GM18520 (cell line): ENCODE data around the gene TFF2.

Experiments used
- ATAC-seq: cut with Tn5 transposase; IDR thresholded peaks from one replicate; pipeline ENCODE4 v1.9.1; 2021; ENCODE audit not compliant: unreplicated experiment

Gene TFF2

GRCh38 chr21:42346866-42347600 lies 3.8 kb downstream of the TFF2 start:
- no peak for ATAC-seq

- no peak for ATAC-seq
Observed at GRCh38 chr21:42346441-42346840, 4.4 kb downstream of the TFF2 start.

- no peak for ATAC-seq
Observed at GRCh38 chr21:42344631-42345030, 6.2 kb downstream of the TFF2 start.

- ATAC-seq = no peak
Observed at GRCh38 chr21:42343963-42344510, 6.8 kb downstream of the TFF2 start.

GRCh38 chr21:42343556-42343955 lies 7.2 kb downstream of the TFF2 start:
- ATAC-seq = no peak

- no peak for ATAC-seq
Observed at GRCh38 chr21:42343101-42343500, 7.7 kb downstream of the TFF2 start.

- ATAC-seq = no peak
Observed at GRCh38 chr21:42341776-42342542, 8.8 kb downstream of the TFF2 start.

- ATAC-seq = no peak
Observed at GRCh38 chr21:42340187-42341050, 10.4 kb downstream of the TFF2 start.

GRCh38 chr21:42338729-42339715 lies 11.8 kb downstream of the TFF2 start:
- ATAC-seq = no peak

GRCh38 chr21:42337830-42338728 lies 12.7 kb downstream of the TFF2 start:
- no peak for ATAC-seq

GRCh38 chr21:42337276-42337675 lies 13.5 kb downstream of the TFF2 start:
- ATAC-seq = no peak

GRCh38 chr21:42336054-42336453 lies 14.7 kb downstream of the TFF2 start:
- ATAC-seq = no peak

GRCh38 chr21:42332557-42333317 lies 18.1 kb downstream of the TFF2 start:
- ATAC-seq = no peak

GRCh38 chr21:42331660-42332059 lies 19.1 kb downstream of the TFF2 start:
- no peak for ATAC-seq

- ATAC-seq = no peak
Observed at GRCh38 chr21:42330380-42331371, 20.1 kb downstream of the TFF2 start.

GRCh38 chr21:42324896-42325295 lies 25.9 kb downstream of the TFF2 start:
- ATAC-seq = no peak

- no peak for ATAC-seq
Observed at GRCh38 chr21:42321845-42322244, 28.9 kb downstream of the TFF2 start.
